Neural cell (in vitro differentiated cells): ENCODE data around the gene NOL3. TPM values are rescaled to one million over a fixed set of nuclear protein-coding genes. Genes with fewer than 3 reads are reported as not detected.

ENCODE experiments used
- H2AFZ ChIP-seq: fragments of 200-600, 300-800 bp; sonication (generic), shearing (Covaris generic); 2 replicates; pipeline ENCODE4 v1.6.0; 2014; ENCODE audit warnings: low read depth, mild to moderate bottlenecking, antibody characterized with exemption, low read length, moderate library complexity
- H3F3A ChIP-seq: fragments of 200-600 bp; shearing (Covaris generic); 2 replicates; pipeline ENCODE4 v1.6.1; 2016; ENCODE audit warnings: mild to moderate bottlenecking, moderate library complexity, mixed read lengths, antibody characterized with exemption, low read length; ENCODE audit not compliant: insufficient read depth, poor library complexity, severe bottlenecking
- H3K27ac ChIP-seq: fragments of 200-600, 300-800 bp; sonication (generic), shearing (Covaris generic); 2 replicates; pipeline ENCODE4 v1.5.1; 2014; ENCODE audit warnings: mild to moderate bottlenecking, low read length, moderate library complexity
- H3K27me3 ChIP-seq: fragments of 300-800, 200-600 bp; sonication (generic), shearing (Covaris generic); 2 replicates; pipeline ENCODE4 v1.6.0; 2014; ENCODE audit warnings: mild to moderate bottlenecking, low read depth, low read length, moderate library complexity; ENCODE audit not compliant: insufficient read depth
- H3K36me3 ChIP-seq: fragments of 300-800, 200-600 bp; sonication (generic), shearing (Covaris generic); 2 replicates; pipeline ENCODE4 v1.5.1; 2014; ENCODE audit warnings: mild to moderate bottlenecking, antibody characterized with exemption, low read length, moderate library complexity; ENCODE audit not compliant: insufficient read depth
- H3K4me2 ChIP-seq: fragments of 300-800, 200-600 bp; sonication (generic), shearing (Covaris generic); 2 replicates; pipeline ENCODE4 v1.6.0; 2014; ENCODE audit warnings: mild to moderate bottlenecking, low read length
- H3K4me3 ChIP-seq: fragments of 300-800, 200-600 bp; sonication (generic), shearing (Covaris generic); 2 replicates; pipeline ENCODE4 v1.5.1; 2014; ENCODE audit warnings: mild to moderate bottlenecking, low read length, moderate library complexity
- H3K79me2 ChIP-seq: fragments of 200-600 bp; shearing (Covaris generic); replicated peaks from 2 replicates; pipeline ENCODE4 v1.6.0; 2014; ENCODE audit warnings: mild to moderate bottlenecking, low read length, moderate library complexity; ENCODE audit not compliant: insufficient read depth
- H3K9ac ChIP-seq: fragments of 300-800, 200-600 bp; sonication (generic), shearing (Covaris generic); 2 replicates; pipeline ENCODE4 v1.6.1; 2016; ENCODE audit warnings: mild to moderate bottlenecking, low read length, mixed read lengths
- H3K9me2 ChIP-seq: fragments of 200-600 bp; shearing (Covaris generic); 2 replicates; pipeline ENCODE4 v1.6.1; 2016; ENCODE audit warnings: mild to moderate bottlenecking, low read length, mixed read lengths; ENCODE audit not compliant: insufficient read depth
- H3K9me3 ChIP-seq: fragments of 200-600, 300-800 bp; sonication (generic), shearing (Covaris generic); 2 replicates; pipeline ENCODE4 v1.6.1; 2016; ENCODE audit warnings: mild to moderate bottlenecking, mixed run types, low read length, moderate library complexity, mixed read lengths
- H4K20me1 ChIP-seq: fragments of 200-600 bp; shearing (Covaris generic); 2 replicates; pipeline ENCODE4 v1.6.1; 2016; ENCODE audit warnings: mild to moderate bottlenecking, mixed run types; ENCODE audit not compliant: insufficient read depth
- CTCF ChIP-seq: fragments of 450-650 bp; IDR thresholded peaks from 2 replicates; pipeline ENCODE4 v1.5.1; 2014; ENCODE audit warnings: antibody characterized with exemption, mild to moderate bottlenecking, moderate library complexity; ENCODE audit not compliant: poor library complexity, severe bottlenecking
- EP300 ChIP-seq: fragments of 450-650 bp; conservative IDR thresholded peaks from 2 replicates; pipeline ENCODE4 v1.6.1; 2014; ENCODE audit warnings: antibody characterized with exemption, mild to moderate bottlenecking, moderate library complexity; ENCODE audit not compliant: poor library complexity, severe bottlenecking
- EZH2 ChIP-seq: fragments of 200-600, 300-800 bp; shearing (Covaris generic), sonication (generic); IDR thresholded peaks from 2 replicates; pipeline ENCODE4 v1.6.1; 2014; ENCODE audit warnings: antibody characterized with exemption, low read length, borderline replicate concordance, mild to moderate bottlenecking; ENCODE audit not compliant: insufficient read depth, poor library complexity, severe bottlenecking
- MXI1 ChIP-seq: fragments of 450-650 bp; conservative IDR thresholded peaks from 2 replicates; pipeline ENCODE4 v1.6.1; 2014; ENCODE audit warnings: antibody characterized with exemption, mild to moderate bottlenecking; ENCODE audit not compliant: poor library complexity, severe bottlenecking
- POLR2AphosphoS5 ChIP-seq: IDR thresholded peaks from 2 replicates; pipeline ENCODE4 v1.6.1; 2012
- RAD21 ChIP-seq: fragments of 450-650 bp; conservative IDR thresholded peaks from 2 replicates; pipeline ENCODE4 v1.6.1; 2014; ENCODE audit warnings: antibody characterized with exemption, mild to moderate bottlenecking, moderate library complexity
- REST ChIP-seq: IDR thresholded peaks from 2 replicates; pipeline ENCODE4 v1.6.1; 2012; ENCODE audit warnings: borderline replicate concordance
- SMC3 ChIP-seq: fragments of 450-650 bp; conservative IDR thresholded peaks from 2 replicates; pipeline ENCODE4 v1.6.1; 2014; ENCODE audit warnings: antibody characterized with exemption, mild to moderate bottlenecking, moderate library complexity; ENCODE audit not compliant: poor library complexity
- TAF1 ChIP-seq: IDR thresholded peaks from 2 replicates; pipeline ENCODE4 v1.6.1; 2012; ENCODE audit warnings: low read depth
- polyA plus RNA-seq: library from polyadenylated mRNA; depleted of rRNA; stranded (reverse); fragments of >200 nt; gene quantifications from 2 replicates; pipeline ENCODE4 v1.2.3, GENCODE V29; 2014

NOL3 gene
- polyA plus RNA-seq, 1 donor from 2014 or later: 8.4 TPM

- peak overlapping the region; percentile 81 for H3K9ac ChIP-seq
Measured at GRCh38 chr16:67163999-67164558, 6.3 kb upstream of the NOL3 start.

GRCh38 chr16:67164599-67165061 is 5.7 kb upstream of the NOL3 start, which contains the start of gene HSF4:
Gene HSF4 (plus strand): TSS chr16:67164745. CDS start chr16:67164812, 67 bp downstream.
- Histone ChIP-seq H3K27me3 (peaks cover 100% of the 10 kb centered on the region), H2AFZ (peak within 1 kb of the TSS; percentile 69), H3K9me2 (no peaks in the 10 kb centered on the region), H3K4me2 (peak within 1 kb of the TSS; percentile 48), H3K79me2 (no peaks in the 10 kb centered on the region), H3K4me3 (peak within 1 kb of the TSS; percentile 88), H3K9me3 (no peaks in the 10 kb centered on the region), H3K36me3 (no peaks in the 10 kb centered on the region), H3K27ac (no peak within 1 kb of the TSS), H4K20me1 (no peaks in the 10 kb centered on the region), H3F3A (no peaks in the 10 kb centered on the region), H3K9ac (peak within 1 kb of the TSS; percentile 81)
- TF ChIP-seq RAD21 (no peak), EZH2 (no peak), POLR2AphosphoS5 (no peak), TAF1 (no peak)

More at GRCh38 chr16:67163999-67164558, 6.3 kb upstream of the NOL3 start:
- Histone ChIP-seq H3K4me2 (no peak overlapping the region), H3K79me2 (no peaks in the 10 kb centered on the region), H4K20me1 (no peaks in the 10 kb centered on the region), H3K27me3 (peaks cover 100% of the 10 kb centered on the region), H3F3A (no peaks in the 10 kb centered on the region), H3K4me3 (peak overlapping the region; percentile 88), H3K9me2 (no peaks in the 10 kb centered on the region), H3K9me3 (no peaks in the 10 kb centered on the region), H3K36me3 (no peaks in the 10 kb centered on the region), H2AFZ (peak overlapping the region; percentile 69), H3K27ac (no peak overlapping the region)
- TF ChIP-seq SMC3 (no peak), POLR2AphosphoS5 (no peak), CTCF (no peak), MXI1 (no peak), REST (no peak), EP300 (no peak), TAF1 (no peak), RAD21 (no peak), EZH2 (no peak)
